Endodermal cell (in vitro differentiated cells): ENCODE measurements around the gene STK32B. TPM values are rescaled to one million over a fixed set of nuclear protein-coding genes. Genes with fewer than 3 reads are reported as not detected.

Experiments used
- DNase-seq: peaks from one replicate; pipeline ENCODE4 v3.0.0-alpha.2; 2017
- H3K27ac ChIP-seq: 2 replicates; pipeline ENCODE4 v1.5.1; 2013; ENCODE audit warnings: mild to moderate bottlenecking, low read depth, low read length, moderate library complexity
- H3K27me3 ChIP-seq: 2 replicates; pipeline ENCODE4 v1.6.1; 2013; ENCODE audit warnings: mild to moderate bottlenecking, low read length, moderate library complexity; ENCODE audit not compliant: insufficient read depth, control insufficient read depth, poor library complexity, severe bottlenecking
- H3K36me3 ChIP-seq: 2 replicates; pipeline ENCODE4 v1.7.0; 2013; ENCODE audit warnings: mild to moderate bottlenecking, low read length, moderate library complexity; ENCODE audit not compliant: control insufficient read depth, insufficient read depth
- H3K4me1 ChIP-seq: one replicate; pipeline ENCODE4 v1.7.0; 2013; ENCODE audit warnings: low read length; ENCODE audit not compliant: control insufficient read depth, insufficient read depth
- H3K4me3 ChIP-seq: 2 replicates; pipeline ENCODE4 v1.5.1; 2013; ENCODE audit warnings: mild to moderate bottlenecking, low read length, moderate library complexity
- H3K9ac ChIP-seq: 2 replicates; pipeline ENCODE4 v1.6.1; 2013; ENCODE audit warnings: mild to moderate bottlenecking, low read length, moderate library complexity; ENCODE audit not compliant: poor library complexity, severe bottlenecking; ENCODE audit errors: extremely low read depth
- H3K9me3 ChIP-seq: 2 replicates; pipeline ENCODE4 v1.6.1; 2013; ENCODE audit warnings: mild to moderate bottlenecking, low read length, moderate library complexity; ENCODE audit not compliant: control insufficient read depth
- H3K27ac Mint-ChIP-seq: 2 replicates; pipeline ENCODE4 v1.8.0; 2020; ENCODE audit warnings: mixed read lengths
- H3K27me3 Mint-ChIP-seq: 2 replicates; pipeline ENCODE4 v1.8.0; 2021; ENCODE audit warnings: mild to moderate bottlenecking, mixed read lengths; ENCODE audit not compliant: insufficient read depth
- H3K36me3 Mint-ChIP-seq: 2 replicates; pipeline ENCODE4 v1.8.0; 2020; ENCODE audit warnings: low read depth, mixed read lengths
- H3K4me1 Mint-ChIP-seq: 2 replicates; pipeline ENCODE4 v1.8.0; 2020; ENCODE audit warnings: mixed read lengths
- H3K4me3 Mint-ChIP-seq: 2 replicates; pipeline ENCODE4 v1.8.0; 2020; ENCODE audit warnings: mild to moderate bottlenecking, moderate library complexity, mixed read lengths
- H3K9me3 Mint-ChIP-seq: 2 replicates; pipeline ENCODE4 v1.8.0; 2020; ENCODE audit warnings: mild to moderate bottlenecking, mixed read lengths
- WGBS, 2 experiments: methylation state at CpG; one replicate each; pipeline versions ENCODE4 v1.1.5 to v1.1.7; 2013; ENCODE audit warnings: missing lambda C conversion rate in 2 of 2, mixed read lengths in 1 of 2; ENCODE audit not compliant: insufficient coverage in 1 of 2, insufficient read length in 1 of 2; 5-methylcytosine and 5-hydroxymethylcytosine counted together
- total RNA-seq, 2 donors: library from RNA; stranded (reverse); fragmentation: NEBNext Ultra II Directional in 1 of 2; extraction: Animal tissue kit (Norgen Biotek cat#: 25700) in 1 of 2; gene quantifications; 2 replicates in 1 of 2; 3 replicates in 1 of 2; pipeline ENCODE4 v1.2.1, GENCODE V29; 2021
- TF ChIP-seq, protein P1 (sequence below): fragments of 200-600 bp; sonication (generic); conservative IDR thresholded peaks from 2 replicates; pipeline ENCODE4 v1.5.0; 2021; ENCODE audit warnings: antibody characterized with exemption, mild to moderate bottlenecking

STK32B gene
- total RNA-seq, 2 donors from 2014 or later: 1.4 to 1.5 TPM

DNA sequence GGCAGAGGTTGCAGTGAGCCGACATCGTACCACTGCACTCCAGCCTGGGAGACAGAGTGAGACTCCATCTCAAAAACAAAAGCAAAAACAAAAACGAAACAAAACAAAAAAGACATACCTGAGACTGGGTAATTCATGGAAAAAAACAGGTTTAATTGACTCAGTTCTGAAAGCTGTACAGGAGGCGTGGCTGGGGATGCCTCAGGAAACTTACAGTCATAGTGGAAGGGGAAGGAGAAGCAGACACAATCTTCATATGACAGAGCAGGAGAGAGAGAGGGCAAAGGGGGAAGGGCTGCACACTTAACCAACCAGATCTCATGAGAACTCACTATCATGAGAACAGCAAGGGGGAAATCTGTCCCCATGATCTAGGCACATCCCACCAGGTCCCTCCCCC is 229.5 kb downstream of the STK32B start:
- Histone ChIP-seq H3K4me1 (no peaks in the 10 kb centered on the region), H3K9ac (no peak overlapping the region), H3K9me3 (no peaks in the 10 kb centered on the region), H3K36me3 (no peaks in the 10 kb centered on the region), H3K27ac (no peak overlapping the region), H3K27me3 (no peaks in the 10 kb centered on the region), H3K4me3 (no peak overlapping the region)
- Mint-ChIP-seq H3K4me3 (no peak overlapping the region), H3K27me3 (peaks cover 3% of the 10 kb centered on the region), H3K4me1 (peaks cover 3% of the 10 kb centered on the region), H3K9me3 (no peaks in the 10 kb centered on the region), H3K27ac (no peak overlapping the region), H3K36me3 (no peaks in the 10 kb centered on the region)
- DNase-seq: no peak
- 87 to 88% methylated on average over 3 to 4 of the region's 4 CpGs for WGBS, 2 experiments
- TF ChIP-seq, protein P1, sequence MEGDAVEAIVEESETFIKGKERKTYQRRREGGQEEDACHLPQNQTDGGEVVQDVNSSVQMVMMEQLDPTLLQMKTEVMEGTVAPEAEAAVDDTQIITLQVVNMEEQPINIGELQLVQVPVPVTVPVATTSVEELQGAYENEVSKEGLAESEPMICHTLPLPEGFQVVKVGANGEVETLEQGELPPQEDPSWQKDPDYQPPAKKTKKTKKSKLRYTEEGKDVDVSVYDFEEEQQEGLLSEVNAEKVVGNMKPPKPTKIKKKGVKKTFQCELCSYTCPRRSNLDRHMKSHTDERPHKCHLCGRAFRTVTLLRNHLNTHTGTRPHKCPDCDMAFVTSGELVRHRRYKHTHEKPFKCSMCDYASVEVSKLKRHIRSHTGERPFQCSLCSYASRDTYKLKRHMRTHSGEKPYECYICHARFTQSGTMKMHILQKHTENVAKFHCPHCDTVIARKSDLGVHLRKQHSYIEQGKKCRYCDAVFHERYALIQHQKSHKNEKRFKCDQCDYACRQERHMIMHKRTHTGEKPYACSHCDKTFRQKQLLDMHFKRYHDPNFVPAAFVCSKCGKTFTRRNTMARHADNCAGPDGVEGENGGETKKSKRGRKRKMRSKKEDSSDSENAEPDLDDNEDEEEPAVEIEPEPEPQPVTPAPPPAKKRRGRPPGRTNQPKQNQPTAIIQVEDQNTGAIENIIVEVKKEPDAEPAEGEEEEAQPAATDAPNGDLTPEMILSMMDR: no peak

DNA sequence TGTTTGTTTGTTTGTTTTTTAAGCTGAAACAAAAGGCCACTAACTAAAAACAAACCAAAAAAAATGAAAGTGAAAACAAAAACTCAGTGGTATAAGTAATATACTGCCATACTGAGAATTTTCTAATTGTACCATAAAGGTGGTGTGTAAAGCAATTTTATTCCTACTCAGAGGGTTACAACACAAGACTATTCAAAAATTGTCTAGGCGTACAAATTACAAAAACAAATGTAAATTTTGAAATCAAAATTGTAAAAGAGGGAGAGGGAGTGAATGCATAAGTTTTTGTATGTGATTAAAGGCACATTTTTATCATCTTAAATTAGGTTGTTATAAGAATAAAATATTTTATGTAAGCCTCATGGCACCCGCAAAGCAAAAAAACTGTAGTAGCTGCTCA is 232.6 kb downstream of the STK32B start:
- Histone ChIP-seq H3K4me3 (no peak overlapping the region), H3K9me3 (no peaks in the 10 kb centered on the region), H3K27me3 (no peaks in the 10 kb centered on the region), H3K9ac (no peak overlapping the region), H3K36me3 (no peaks in the 10 kb centered on the region), H3K27ac (no peak overlapping the region), H3K4me1 (no peaks in the 10 kb centered on the region)
- no peaks in the 10 kb centered on the region for H3K9me3 Mint-ChIP-seq
- DNase-seq: no peak
- no peak overlapping the region for H3K4me3 Mint-ChIP-seq
- H3K27me3 Mint-ChIP-seq: peaks cover 3% of the 10 kb centered on the region
- no CpG with 5 or more reads among the region's 2 CpGs for WGBS, 2 experiments
- peaks cover 3% of the 10 kb centered on the region for H3K4me1 Mint-ChIP-seq
- TF ChIP-seq, protein P1: no peak
- H3K36me3 Mint-ChIP-seq: no peaks in the 10 kb centered on the region
- H3K27ac Mint-ChIP-seq: no peak overlapping the region

DNA sequence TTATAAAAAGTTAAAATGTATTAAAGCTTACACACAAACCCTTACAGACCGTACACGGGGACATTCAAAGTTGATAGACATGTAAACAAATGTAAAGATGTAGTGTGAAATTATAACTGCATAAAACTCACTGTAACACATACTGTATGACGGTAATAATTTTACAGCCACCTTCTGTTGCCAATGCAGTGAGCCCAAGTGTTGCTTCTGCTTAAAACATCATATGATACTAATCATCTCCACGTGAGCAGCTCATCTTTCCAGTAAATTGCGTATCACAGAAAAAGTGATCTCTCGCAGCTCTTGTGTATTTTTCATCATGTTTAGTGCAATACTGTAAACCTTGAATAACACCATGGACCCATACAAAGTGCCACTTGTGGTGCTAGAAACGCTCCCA is 233.2 kb downstream of the STK32B start:
- 90 to 91% methylated on average over 5 of the region's 7 CpGs for WGBS, 2 experiments
- no peaks in the 10 kb centered on the region for H3K36me3 ChIP-seq

More for the DNA sequence above, 233.2 kb downstream of the STK32B start:
- Histone ChIP-seq H3K27ac (no peak overlapping the region), H3K27me3 (no peaks in the 10 kb centered on the region), H3K9ac (no peak overlapping the region), H3K4me1 (no peaks in the 10 kb centered on the region), H3K9me3 (no peaks in the 10 kb centered on the region), H3K4me3 (no peak overlapping the region)
- Mint-ChIP-seq H3K9me3 (no peaks in the 10 kb centered on the region), H3K4me1 (peaks cover 3% of the 10 kb centered on the region), H3K4me3 (no peak overlapping the region), H3K36me3 (no peaks in the 10 kb centered on the region), H3K27me3 (peaks cover 3% of the 10 kb centered on the region), H3K27ac (no peak overlapping the region)
- TF ChIP-seq, protein P1: no peak
- no peak for DNase-seq
